K562 (cell line): ENCODE data around the gene CDC6. TPM values are rescaled to one million over a fixed set of nuclear protein-coding genes. Genes with fewer than 3 reads are reported as not detected.
A peak's percentile ranks its signal among the peaks of the same experiment; 100 is the strongest.

Source experiments
- ATAC-seq: fragments of 200-7000 bp; cut with Tn5 transposase; 3 replicates; pipeline ENCODE4 v1.9.1; 2020; ENCODE audit warnings: moderate library complexity
- BruUV-seq: library from RNA; stranded (reverse); fragments of 400-500 nt; replicated peaks from 2 replicates; lab custom pipeline; 2021; lab: Mats Ljungman, UMichigan
- CTCF ChIA-PET: fragments of 300-600 bp; formaldehyde crosslinking; extraction: SDS; loops from one replicate; lab custom pipeline; 2021; ENCODE audit warnings: low intra/inter-chr PET ratio; lab: Yijun Ruan, JAX
- POLR2A ChIA-PET: fragments of 300-600, 350-650 bp; sonication (Branson Sonifier 250); formaldehyde crosslinking; extraction: SDS; loops from one replicate; lab custom pipeline; 2021; ENCODE audit warnings: antibody characterized with exemption, inconsistent platforms; lab: Yijun Ruan, JAX
- DNase-seq, 4 experiments: peaks; one replicate each; pipeline versions ENCODE4 v3.0.0 to v3.0.0-alpha.2; 2011 to 2018; ENCODE audit warnings: low spot score in 3 of 4, mixed read lengths in 3 of 4; ENCODE audit errors: extremely low read depth in 1 of 4
- FAIRE-seq: peaks from 2 replicates; lab custom pipeline; 2011; peaks lifted over from hg19 to GRCh38; lab: Jason Lieb, UNC
- H2AFZ ChIP-seq: 2 replicates; pipeline ENCODE4 v1.6.0; 2011; ENCODE audit warnings: low read depth, low read length, control low read depth, inconsistent platforms
- H3K27ac ChIP-seq: fragments of 200-600 bp; 3 replicates; pipeline ENCODE4 v1.8.0; 2011; ENCODE audit warnings: low read depth, mild to moderate bottlenecking, control low read depth, inconsistent platforms, low read length, moderate library complexity, mixed read lengths; ENCODE audit errors: extremely low read depth
- H3K27me3 ChIP-seq, 2 experiments: fragments of 300-600 bp in 1 of 2; 2 replicates in 1 of 2; 3 replicates in 1 of 2; pipeline versions ENCODE4 v1.6.0 to v1.8.0; 2011; ENCODE audit warnings: inconsistent platforms in 2 of 2, low read length in 2 of 2, mild to moderate bottlenecking in 1 of 2, mixed read lengths in 1 of 2, moderate library complexity in 1 of 2; ENCODE audit not compliant: control insufficient read depth in 2 of 2, insufficient read depth in 2 of 2
- H3K36me3 ChIP-seq: fragments of 300-600 bp; 3 replicates; pipeline ENCODE4 v1.8.0; 2011; ENCODE audit warnings: mild to moderate bottlenecking, low read length, inconsistent platforms; ENCODE audit not compliant: control insufficient read depth, insufficient read depth
- H3K4me1 ChIP-seq, 2 experiments: fragments of 200-600 bp in 1 of 2; replicated peaks in 1 of 2; 2 replicates in 1 of 2; 3 replicates in 1 of 2; pipeline versions ENCODE4 v1.5.1 to v1.8.0; 2011; ENCODE audit warnings: inconsistent platforms in 2 of 2, low read length in 2 of 2, mild to moderate bottlenecking in 1 of 2, mixed read lengths in 1 of 2, moderate library complexity in 1 of 2; ENCODE audit not compliant: control insufficient read depth in 2 of 2, insufficient read depth in 2 of 2
- H3K4me2 ChIP-seq: 2 replicates; pipeline ENCODE4 v1.6.1; 2011; ENCODE audit warnings: low read length, control low read depth, inconsistent platforms, mixed read lengths; ENCODE audit not compliant: insufficient read depth
- H3K4me3 ChIP-seq: fragments of 200-600 bp; sonication (generic), shearing (Covaris generic); 2 replicates; pipeline ENCODE4 v1.5.1; 2016; ENCODE audit warnings: control low read depth, inconsistent platforms
- H3K79me2 ChIP-seq: fragments of 200-600 bp; 3 replicates; pipeline ENCODE4 v1.8.0; 2011; ENCODE audit warnings: low read length, inconsistent platforms; ENCODE audit not compliant: control insufficient read depth, insufficient read depth
- H3K9ac ChIP-seq, 2 experiments: 2 replicates each; pipeline versions ENCODE4 v1.6.0 to v1.6.1; 2011; ENCODE audit warnings: low read depth in 2 of 2, low read length in 2 of 2, control low read depth in 1 of 2, inconsistent platforms in 1 of 2, mild to moderate bottlenecking in 1 of 2, mixed read lengths in 1 of 2; ENCODE audit not compliant: insufficient read depth in 1 of 2
- H3K9me1 ChIP-seq: one replicate; pipeline ENCODE4 v1.6.0; 2011; ENCODE audit warnings: inconsistent platforms, mild to moderate bottlenecking, low read length, moderate library complexity; ENCODE audit not compliant: control insufficient read depth, insufficient read depth
- H3K9me3 ChIP-seq: replicated peaks from 2 replicates; pipeline ENCODE4 v1.5.1; 2011; ENCODE audit warnings: low read depth, low read length, inconsistent platforms; ENCODE audit not compliant: control insufficient read depth, insufficient read depth
- H4K20me1 ChIP-seq: replicated peaks from 2 replicates; pipeline ENCODE4 v1.6.1; 2011; ENCODE audit warnings: low read length, inconsistent platforms, mixed read lengths; ENCODE audit not compliant: control insufficient read depth, insufficient read depth
- ELF2 ChIP-seq: fragments of 250-450 bp; sonication (Bioruptor Pico); IDR thresholded peaks from 2 replicates; pipeline ENCODE4 v1.5.0; 2021; ENCODE audit warnings: mild to moderate bottlenecking
- EP400 ChIP-seq: fragments of 450-650 bp; IDR thresholded peaks from 2 replicates; pipeline ENCODE4 v1.6.1; 2017; ENCODE audit warnings: antibody characterized with exemption, mild to moderate bottlenecking, moderate library complexity
- NR2C1 ChIP-seq, 2 experiments: fragments of 450-650 bp; IDR thresholded peaks; 2 replicates each; pipeline ENCODE4 v1.6.1; 2017; ENCODE audit warnings: mild to moderate bottlenecking in 2 of 2, antibody characterized with exemption in 1 of 2, inconsistent platforms in 1 of 2, missing compliant biosample characterization in 1 of 2, missing genetic modification characterization in 1 of 2
- NR2C2 ChIP-seq, 2 experiments: fragments of 200-800 bp in 1 of 2; sonication (Bioruptor generic) in 1 of 2; sonication (generic) in 1 of 2; formaldehyde crosslinking in 1 of 2; IDR thresholded peaks; 2 replicates each; pipeline versions ENCODE4 v1.6.1 to v1.8.0; 2016 to 2022; ENCODE audit warnings: mild to moderate bottlenecking in 1 of 2, missing compliant biosample characterization in 1 of 2, missing genetic modification characterization in 1 of 2, missing genetic modification reagents in 1 of 2
- NR4A1 ChIP-seq, 2 experiments: fragments of 250-450 bp in 1 of 2; fragments of 450-650 bp in 1 of 2; sonication (Bioruptor Pico) in 1 of 2; IDR thresholded peaks; 2 replicates each; pipeline versions ENCODE4 v1.4.0 to v1.6.1; 2016 to 2020; ENCODE audit warnings: mild to moderate bottlenecking in 2 of 2, missing compliant biosample characterization in 1 of 2, missing genetic modification characterization in 1 of 2, moderate library complexity in 1 of 2
- SMAD1 ChIP-seq: fragments of 150-350 bp; IDR thresholded peaks from 2 replicates; pipeline ENCODE4 v1.6.1; 2014; ENCODE audit warnings: low read length, low read depth; ENCODE audit not compliant: partially characterized antibody
- ZNF436 ChIP-seq: fragments of 250-450, 450-650 bp; sonication (Bioruptor Pico); formaldehyde crosslinking; IDR thresholded peaks from 2 replicates; pipeline ENCODE4 v1.7.0; 2020; ENCODE audit warnings: mild to moderate bottlenecking
- WGBS: fragments of 100-300 bp; shearing (Covaris generic); methylation state at CpG from one replicate; pipeline ENCODE4 v1.1.6; 2016; ENCODE audit warnings: low coverage, mixed read lengths; ENCODE audit not compliant: insufficient coverage; ENCODE audit errors: missing lambda C conversion rate; 5-methylcytosine and 5-hydroxymethylcytosine counted together
- in situ Hi-C: fragments of 300-500 bp; cut with MboI; formaldehyde crosslinking; loops from 4 replicates; pipeline ENCODE4 v1.15.0; 2018; ENCODE audit warnings: inconsistent platforms, mixed read lengths
- intact Hi-C: fragments of 100-400 bp; cut with micrococcal nuclease; formaldehyde crosslinking; loops from 2 replicates; pipeline ENCODE4 v1.14.2; 2022
- polyA plus RNA-seq, 8 experiments: library from polyadenylated mRNA; depleted of rRNA in 4 of 8; stranded (reverse) in 5 of 8; unstranded in 3 of 8; fragments of >200 nt; fragmentation: Nextera tagmentation in 2 of 8; fragmentation: Illumina TruSeq in 1 of 8; extraction: Ambion mirVana in 2 of 8; extraction: Trizol in 1 of 8; gene quantifications; 2 replicates each; pipeline versions ENCODE4 v1.2.1 to v1.2.3, GENCODE V29; 2011 to 2014; ENCODE audit warnings: inconsistent platforms in 1 of 8, missing spikeins in 1 of 8
- total RNA-seq, 7 experiments: library from RNA; depleted of rRNA in 6 of 7; stranded (reverse); fragments of >200 nt in 6 of 7; fragmentation: Illumina TruSeq in 2 of 7; extraction: Trizol in 2 of 7; gene quantifications; 2 replicates each; pipeline versions ENCODE4 v1.2.1 to v1.2.3, GENCODE V29; 2011 to 2021; ENCODE audit warnings: low replicate concordance in 1 of 7
- TF ChIP-seq, protein P1 (sequence below): fragments of 250-450 bp; sonication (Bioruptor Pico); IDR thresholded peaks from 2 replicates; pipeline ENCODE4 v1.5.0; 2022; ENCODE audit warnings: mild to moderate bottlenecking
- TF ChIP-seq, protein P2 (sequence below), 2 experiments: IDR thresholded peaks; 2 replicates each; pipeline ENCODE4 v1.6.1; 2012; ENCODE audit warnings: improper control_type of control experiment in 2 of 2, low read depth in 2 of 2, low read length in 2 of 2, borderline replicate concordance in 1 of 2

Gene CDC6
- total and polyA plus RNA-seq, 9 of the 15 experiments (the other 6 are each of a cell fraction or from before 2014, with no cell fraction given), result 29.6 to 141 (median 106) TPM

DNA sequence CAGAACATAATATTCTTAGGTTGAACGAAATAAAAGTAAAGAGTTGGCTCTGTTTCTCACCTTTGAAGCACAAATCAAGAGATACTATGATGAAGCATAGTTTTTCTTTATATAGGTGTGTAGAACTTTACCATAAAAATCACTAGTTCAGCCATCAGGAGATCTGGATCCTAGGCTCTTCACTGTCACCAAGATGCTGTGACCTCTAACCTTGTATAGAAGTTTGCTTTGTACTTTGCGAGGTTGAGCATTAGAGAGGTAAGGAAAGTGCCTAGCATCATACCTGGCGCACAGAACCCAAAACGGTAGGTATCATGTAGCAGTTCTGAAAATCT lies 553 bp upstream of the CDC6 start:
- DNase-seq (no peak), ATAC-seq (no peak), FAIRE-seq (no peak)
- H3K9me1 ChIP-seq, result no peaks in the 10 kb centered on the region
- peak overlapping the region; percentile 81 for H3K4me2 ChIP-seq
- H3K4me3 ChIP-seq, result no peak overlapping the region
- H3K27ac ChIP-seq, result peak overlapping the region; percentile 2; the same call in 1 of the 3 replicates
- ChIA-PET POLR2A (no interaction called here), CTCF (interaction anchor here (0.9 to 1.2 kb wide), 2 partner anchors 17 to 85 kb away, joined by 3 to 6 read pairs; no protein-coding TSS in a partner anchor)
- H3K9ac ChIP-seq, result peak overlapping the region in 1 of 2 experiments; percentile 6; a peak in 1 of 4 replicates
- no peaks in the 10 kb centered on the region for H3K9me3 ChIP-seq
- H3K36me3 ChIP-seq, result peaks cover 32% of the 10 kb centered on the region
- no peaks in the 10 kb centered on the region for H4K20me1 ChIP-seq
- intact Hi-C loops, result loop anchor here (5.0 kb wide), 3 partner anchors 65 to 275 kb away; no protein-coding TSS in a partner anchor
- H3K27me3 ChIP-seq, result no peaks in the 10 kb centered on the region
- H3K4me1 ChIP-seq, result peaks cover 0 to 7% of the 10 kb centered on the region in 2 experiments; a peak in 2 of 5 replicates
- BruUV-seq, result no TSS peak
- in situ Hi-C loops, result loop anchor here (5.0 to 25.0 kb wide), 2 partner anchors 95 to 275 kb away; partner anchors contain the start of gene CSF3
- peak overlapping the region; percentile 87 for H2AFZ ChIP-seq
- 33% methylated on average over 4 of the region's 4 CpGs for WGBS
- peaks cover 41% of the 10 kb centered on the region for H3K79me2 ChIP-seq
- TF ChIP-seq EP400, result no peak
- peak; percentile 74 for TF ChIP-seq NR2C1 (IDR thresholded peaks at IDR 0.05)
- TF ChIP-seq NR2C1 (tag; IDR thresholded peaks at IDR 0.05), result no peak; the same call in 1 of the 2 replicates
- 0 out of 2 replicates have a peak, but pooled peaks have one; percentile 17 for TF ChIP-seq NR2C2 (CRISPR knock-in tag; IDR thresholded peaks at IDR 0.05)
- TF ChIP-seq NR2C2 (tag; IDR thresholded peaks at IDR 0.05), result no peak
- peak; percentile 60; the same call in 1 of the 2 replicates for TF ChIP-seq ELF2 (CRISPR knock-in tag)
- TF ChIP-seq SMAD1, result no peak
- TF ChIP-seq, protein P1, sequence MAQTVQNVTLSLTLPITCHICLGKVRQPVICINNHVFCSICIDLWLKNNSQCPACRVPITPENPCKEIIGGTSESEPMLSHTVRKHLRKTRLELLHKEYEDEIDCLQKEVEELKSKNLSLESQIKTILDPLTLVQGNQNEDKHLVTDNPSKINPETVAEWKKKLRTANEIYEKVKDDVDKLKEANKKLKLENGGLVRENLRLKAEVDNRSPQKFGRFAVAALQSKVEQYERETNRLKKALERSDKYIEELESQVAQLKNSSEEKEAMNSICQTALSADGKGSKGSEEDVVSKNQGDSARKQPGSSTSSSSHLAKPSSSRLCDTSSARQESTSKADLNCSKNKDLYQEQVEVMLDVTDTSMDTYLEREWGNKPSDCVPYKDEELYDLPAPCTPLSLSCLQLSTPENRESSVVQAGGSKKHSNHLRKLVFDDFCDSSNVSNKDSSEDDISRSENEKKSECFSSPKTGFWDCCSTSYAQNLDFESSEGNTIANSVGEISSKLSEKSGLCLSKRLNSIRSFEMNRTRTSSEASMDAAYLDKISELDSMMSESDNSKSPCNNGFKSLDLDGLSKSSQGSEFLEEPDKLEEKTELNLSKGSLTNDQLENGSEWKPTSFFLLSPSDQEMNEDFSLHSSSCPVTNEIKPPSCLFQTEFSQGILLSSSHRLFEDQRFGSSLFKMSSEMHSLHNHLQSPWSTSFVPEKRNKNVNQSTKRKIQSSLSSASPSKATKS (CRISPR knock-in tag), result 0 out of 2 replicates have a peak, but pooled peaks have one; percentile 8
- TF ChIP-seq, protein P2, sequence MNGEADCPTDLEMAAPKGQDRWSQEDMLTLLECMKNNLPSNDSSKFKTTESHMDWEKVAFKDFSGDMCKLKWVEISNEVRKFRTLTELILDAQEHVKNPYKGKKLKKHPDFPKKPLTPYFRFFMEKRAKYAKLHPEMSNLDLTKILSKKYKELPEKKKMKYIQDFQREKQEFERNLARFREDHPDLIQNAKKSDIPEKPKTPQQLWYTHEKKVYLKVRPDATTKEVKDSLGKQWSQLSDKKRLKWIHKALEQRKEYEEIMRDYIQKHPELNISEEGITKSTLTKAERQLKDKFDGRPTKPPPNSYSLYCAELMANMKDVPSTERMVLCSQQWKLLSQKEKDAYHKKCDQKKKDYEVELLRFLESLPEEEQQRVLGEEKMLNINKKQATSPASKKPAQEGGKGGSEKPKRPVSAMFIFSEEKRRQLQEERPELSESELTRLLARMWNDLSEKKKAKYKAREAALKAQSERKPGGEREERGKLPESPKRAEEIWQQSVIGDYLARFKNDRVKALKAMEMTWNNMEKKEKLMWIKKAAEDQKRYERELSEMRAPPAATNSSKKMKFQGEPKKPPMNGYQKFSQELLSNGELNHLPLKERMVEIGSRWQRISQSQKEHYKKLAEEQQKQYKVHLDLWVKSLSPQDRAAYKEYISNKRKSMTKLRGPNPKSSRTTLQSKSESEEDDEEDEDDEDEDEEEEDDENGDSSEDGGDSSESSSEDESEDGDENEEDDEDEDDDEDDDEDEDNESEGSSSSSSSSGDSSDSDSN (IDR thresholded peaks at IDR 0.05; ENCODE audit: borderline replicate concordance in 1 of 2, low read depth in 2 of 2, low read length in 2 of 2), result no peak
- TF ChIP-seq ZNF436 (CRISPR knock-in tag), result no peak
- no peak for TF ChIP-seq NR4A1 (CRISPR knock-in tag; IDR thresholded peaks at IDR 0.05)
- 0 out of 2 replicates have a peak, but pooled peaks have one; percentile 34 for TF ChIP-seq NR4A1 (tag; IDR thresholded peaks at IDR 0.05)
